Measurements from ENCODE around the gene IDI2.

Gene IDI2

GRCh38 chr10:976316-976715, 49.3 kb downstream of the IDI2 start:
- no peak for DNase-seq

DNA sequence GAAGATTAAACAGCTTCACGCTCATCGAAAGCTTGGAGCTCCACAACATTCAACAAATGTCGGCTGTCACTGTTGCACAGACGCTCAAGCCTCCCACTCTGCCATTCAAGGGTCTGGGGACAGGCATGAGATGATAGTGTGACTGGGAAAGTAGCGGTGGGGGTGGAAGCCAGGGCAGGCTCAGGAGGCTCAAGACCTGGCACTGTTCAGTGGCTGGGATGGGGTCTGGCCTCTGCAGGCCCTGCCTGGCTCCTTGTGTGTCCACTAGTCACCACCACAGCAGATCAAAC, 50.9 kb downstream of the IDI2 start:
- no peak for DNase-seq

DNA sequence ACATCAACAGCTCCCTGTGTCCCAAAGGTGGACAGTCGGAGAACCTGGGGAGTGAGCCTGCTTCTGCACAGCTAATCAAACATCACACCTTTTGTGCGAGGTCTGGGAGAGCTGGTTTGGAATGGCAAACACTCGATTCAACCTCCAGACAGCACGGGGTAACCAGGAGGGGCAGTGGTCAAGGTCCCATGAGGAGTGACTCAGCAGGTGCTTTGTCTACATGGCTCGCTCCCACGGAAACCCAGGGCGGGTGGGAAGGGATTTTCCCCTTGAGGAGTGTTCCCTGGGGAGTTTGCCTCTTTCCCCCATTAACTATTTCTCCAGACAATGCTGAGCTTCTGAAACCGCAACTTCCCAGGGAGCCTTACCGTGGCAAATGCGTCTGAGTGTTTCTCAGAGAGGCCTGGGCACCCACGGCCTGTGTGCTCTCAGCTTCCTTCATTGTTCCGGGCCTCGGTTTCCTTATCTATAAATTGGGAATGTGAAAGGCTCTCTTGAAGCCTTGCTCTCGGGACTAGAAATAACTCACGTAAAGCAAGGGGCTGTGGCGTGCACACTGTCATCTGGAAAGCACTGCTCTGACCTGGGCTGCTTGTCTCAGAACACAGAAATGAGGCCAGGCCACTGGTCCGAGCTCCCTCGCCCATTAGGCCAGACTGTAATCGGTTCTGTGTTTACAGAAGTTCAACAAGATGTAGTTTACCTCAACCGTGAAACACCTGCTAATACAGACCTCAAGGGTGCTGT, 51.4 kb downstream of the IDI2 start:
- no peak for DNase-seq

- DNase-seq = no peak
Measured at GRCh38 chr10:972763-973162, 52.9 kb downstream of the IDI2 start.

- no peak for DNase-seq
Measured at GRCh38 chr10:971613-972012, 54.0 kb downstream of the IDI2 start.

DNA sequence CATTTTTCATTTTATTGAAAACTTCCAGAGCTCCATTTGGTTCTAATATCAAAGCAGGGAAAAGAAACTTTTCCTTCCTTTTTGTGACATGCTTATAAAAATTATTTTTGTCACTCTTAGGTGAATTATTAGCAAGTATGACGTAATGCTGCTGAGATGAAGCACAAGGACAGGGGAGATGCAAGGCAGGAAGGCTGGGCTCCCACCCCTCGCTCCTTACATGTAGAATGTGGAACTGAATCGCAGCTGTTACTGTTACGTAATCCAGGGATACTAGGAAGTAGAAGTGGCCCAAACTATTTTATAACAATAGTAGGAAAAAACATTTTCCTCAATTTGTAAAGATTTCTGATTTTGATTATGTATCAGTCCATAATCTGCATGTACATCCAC, 54.5 kb downstream of the IDI2 start:
- DNase-seq = no peak

DNA sequence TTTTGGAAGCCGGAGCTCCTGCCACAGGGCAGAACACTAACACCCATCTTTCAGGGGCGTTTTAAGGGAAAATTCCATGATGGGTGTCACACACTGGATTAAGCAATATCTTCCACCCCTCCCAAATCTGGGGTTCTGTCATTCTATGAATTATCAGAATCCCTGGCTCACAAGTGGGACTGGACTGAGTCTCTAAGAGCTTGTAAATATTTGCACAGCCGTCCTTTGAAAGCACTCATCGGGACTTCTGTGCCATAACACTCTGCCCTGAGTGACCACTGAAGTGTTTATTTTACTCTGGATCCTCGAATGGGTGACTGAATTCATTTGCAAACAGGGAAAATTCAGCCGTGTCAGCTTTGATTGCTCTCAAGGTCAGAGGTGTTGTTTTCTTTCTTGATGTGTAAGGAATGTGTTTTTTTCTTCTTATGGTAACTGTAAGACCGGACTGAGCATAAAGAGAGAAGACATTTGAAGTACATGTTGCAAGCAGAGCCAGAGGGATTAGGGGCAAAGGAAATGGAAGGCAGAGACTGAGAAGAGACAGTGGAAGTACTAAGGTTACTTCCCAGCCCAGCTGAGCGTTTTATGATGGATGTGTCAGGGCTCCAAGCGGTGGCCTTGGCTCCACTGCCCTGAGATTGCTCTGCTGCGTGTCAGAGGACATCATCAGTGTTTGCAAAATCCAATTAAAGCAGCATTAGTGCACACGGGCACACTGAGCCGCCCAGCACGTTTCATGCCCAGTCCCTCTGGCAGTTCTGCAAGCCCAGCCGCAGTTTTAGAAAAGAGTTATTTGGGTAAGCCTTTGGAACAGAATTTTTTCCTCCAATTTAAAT, 55.1 kb downstream of the IDI2 start:
- no peak for DNase-seq

DNA sequence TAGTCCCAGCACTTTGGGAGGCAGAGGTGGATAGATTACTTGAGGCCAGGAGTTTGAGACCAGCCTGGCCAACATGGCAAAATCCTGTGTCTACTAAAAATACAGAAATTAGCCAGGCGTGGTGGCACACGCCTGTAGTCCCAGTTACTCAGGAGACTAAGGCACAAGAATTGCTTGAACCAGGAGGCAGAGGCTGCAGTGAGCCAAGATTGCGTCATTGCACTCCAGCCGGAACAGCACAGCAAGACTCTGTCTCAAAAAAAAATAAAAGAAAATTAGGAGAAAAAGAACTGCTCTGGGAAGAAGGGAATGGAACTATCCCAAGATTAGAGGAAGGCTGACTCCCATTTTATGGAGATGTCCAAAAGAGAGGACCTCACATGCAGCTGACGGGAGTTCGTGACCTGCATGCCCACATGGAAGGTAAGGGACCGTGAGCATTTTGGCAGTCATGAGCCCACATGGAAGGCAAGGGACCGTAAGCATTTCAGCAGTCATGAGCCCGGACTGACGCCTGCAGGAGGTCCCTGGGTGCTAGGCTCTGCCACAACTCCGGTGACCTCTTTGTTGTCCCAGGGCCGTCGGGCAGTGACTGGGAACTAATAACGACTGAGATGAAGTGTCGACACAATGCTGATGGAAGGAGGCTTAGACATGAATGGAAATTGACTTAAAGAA, 56.0 kb downstream of the IDI2 start:
- DNase-seq = no peak
